Neural progenitor cell (in vitro differentiated cells): Measurements from ENCODE around the gene CDK5RAP2.
"Not testable (repeated sequence)": the region's sequence is repeated elsewhere in the genome, so short reads cannot be mapped to it uniquely, and the experiment has no call there.

Experiments
- CTCF ChIP-seq: fragments of 200-600 bp; sonication (generic); IDR thresholded peaks from 2 replicates; pipeline ENCODE4 v1.5.1; 2017; ENCODE audit warnings: antibody characterized with exemption, mild to moderate bottlenecking
- EZH2 ChIP-seq: fragments of 200-600 bp; sonication (generic); IDR thresholded peaks from 2 replicates; pipeline ENCODE4 v1.6.1; 2017; ENCODE audit warnings: antibody characterized with exemption, mild to moderate bottlenecking, moderate library complexity
- EZH2phosphoT487 ChIP-seq: fragments of 200-600 bp; sonication (generic); IDR thresholded peaks from 2 replicates; pipeline ENCODE4 v1.6.1; 2017; ENCODE audit warnings: antibody characterized with exemption

GRCh38 chr9:120552210-120552704, 27.7 kb downstream of the CDK5RAP2 start:
- not testable (repeated sequence) for TF ChIP-seq CTCF, EZH2, EZH2phosphoT487
